GM18526 (cell line): ENCODE data around the gene PIN4.

Experiments used
- POLR2A ChIP-seq: IDR thresholded peaks from 3 replicates; pipeline ENCODE4 v1.6.1; 2011; ENCODE audit not compliant: insufficient read length; ENCODE audit errors: extremely low read depth

Gene PIN4

GRCh38 chrX:72240976-72241375 lies 59.4 kb downstream of the PIN4 start:
- no peak for TF ChIP-seq POLR2A

GRCh38 chrX:72243472-72243871 lies 61.9 kb downstream of the PIN4 start:
- TF ChIP-seq POLR2A: no peak

GRCh38 chrX:72245461-72246089 lies 64.0 kb downstream of the PIN4 start:
- no peak for TF ChIP-seq POLR2A

- no peak for TF ChIP-seq POLR2A
Measured at GRCh38 chrX:72247206-72247942, 65.8 kb downstream of the PIN4 start.
